KOPT-K1 (cell line): ENCODE data around the gene BMPR1A.
"Not testable (repeated sequence)": the region's sequence is repeated elsewhere in the genome, so short reads cannot be mapped to it uniquely, and the experiment has no call there.

Experiments used
- H3K27ac ChIP-seq: fragments of 200-600 bp; sonication (generic); 2 replicates; pipeline ENCODE4 v1.5.1; 2016; ENCODE audit warnings: antibody characterized with exemption, mild to moderate bottlenecking, low read depth, low read length; ENCODE audit not compliant: poor library complexity, severe bottlenecking
- H3K36me3 ChIP-seq: fragments of 200-600 bp; sonication (generic); 2 replicates; pipeline ENCODE4 v1.5.1; 2017; ENCODE audit warnings: antibody characterized with exemption, mild to moderate bottlenecking, low read length, moderate library complexity; ENCODE audit not compliant: insufficient read depth
- H3K9me3 ChIP-seq: fragments of 200-600 bp; sonication (generic); 2 replicates; pipeline ENCODE4 v1.5.1; 2017; ENCODE audit warnings: antibody characterized with exemption, low read length, mild to moderate bottlenecking; ENCODE audit not compliant: insufficient read depth, poor library complexity, severe bottlenecking

Gene BMPR1A

GRCh38 chr10:86723009-86723408 lies 33.4 kb upstream of the BMPR1A start:
- H3K27ac ChIP-seq: no peak overlapping the region
- H3K36me3 ChIP-seq: no peaks in the 10 kb centered on the region
- no peaks in the 10 kb centered on the region for H3K9me3 ChIP-seq

- no peaks in the 10 kb centered on the region for H3K36me3 ChIP-seq
- H3K27ac ChIP-seq: no peak overlapping the region
- H3K9me3 ChIP-seq: no peaks in the 10 kb centered on the region
Observed at GRCh38 chr10:86724445-86724844, 32.0 kb upstream of the BMPR1A start.

DNA sequence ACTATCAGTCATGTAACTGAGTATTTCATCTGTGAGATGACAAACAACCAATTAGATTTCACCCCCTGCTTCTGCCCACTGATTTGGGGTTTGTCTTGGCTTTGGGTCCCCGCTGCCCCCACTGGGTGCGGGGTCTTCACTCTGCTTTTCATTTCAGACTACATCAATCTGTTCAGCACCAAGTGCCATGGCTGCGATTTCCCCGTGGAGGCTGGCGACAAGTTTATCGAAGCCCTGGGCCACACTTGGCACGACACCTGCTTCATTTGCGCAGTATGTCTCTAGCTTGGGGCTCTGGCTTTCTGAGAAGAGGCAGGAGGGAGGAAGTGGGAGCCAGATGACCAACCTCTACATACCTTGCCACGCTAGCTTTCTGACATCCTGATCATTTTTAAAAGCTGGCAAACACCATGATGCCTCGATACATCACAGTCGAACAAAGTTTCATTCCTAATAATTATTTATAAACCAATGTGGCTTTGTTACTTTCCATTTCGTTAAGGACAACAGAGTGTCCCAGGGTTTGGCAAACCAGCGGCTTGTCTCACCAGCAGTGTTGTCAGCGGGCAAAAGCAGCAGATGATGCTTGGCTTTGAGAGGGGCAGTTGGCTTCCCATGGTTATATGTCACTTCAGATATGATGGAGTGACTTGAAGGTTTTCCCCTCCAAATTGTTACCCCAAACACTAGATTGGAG lies 30.3 kb upstream of the BMPR1A start:
- no peak overlapping the region for H3K27ac ChIP-seq
- no peaks in the 10 kb centered on the region for H3K9me3 ChIP-seq
- no peaks in the 10 kb centered on the region for H3K36me3 ChIP-seq

GRCh38 chr10:86726677-86726999 lies 29.8 kb upstream of the BMPR1A start:
- Histone ChIP-seq H3K36me3 (no peaks in the 10 kb centered on the region), H3K27ac (no peak overlapping the region)

DNA sequence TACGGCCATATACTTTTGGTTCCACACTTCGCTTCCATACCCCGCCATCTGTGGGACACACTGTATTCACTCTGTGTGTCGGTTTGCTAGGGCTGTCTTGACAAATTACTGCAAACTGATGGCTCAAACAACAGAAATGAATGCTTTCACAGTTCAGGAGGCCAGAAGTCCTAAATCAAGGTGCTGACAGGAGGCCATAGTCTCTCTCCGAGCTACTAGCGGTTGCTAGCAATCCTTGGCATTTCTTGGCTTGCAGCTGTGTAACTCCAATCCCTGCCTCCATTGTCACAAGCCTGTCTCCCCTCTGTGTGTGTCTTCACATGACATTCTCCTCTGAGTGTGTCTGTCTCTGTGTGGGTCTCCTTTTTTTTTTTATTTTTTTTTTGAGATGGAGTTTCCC lies 28.9 kb upstream of the BMPR1A start:
- Histone ChIP-seq H3K9me3 (no peaks in the 10 kb centered on the region), H3K27ac (no peak overlapping the region), H3K36me3 (no peaks in the 10 kb centered on the region)

More at GRCh38 chr10:86726677-86726999, 29.8 kb upstream of the BMPR1A start:
- no peaks in the 10 kb centered on the region for H3K9me3 ChIP-seq

DNA sequence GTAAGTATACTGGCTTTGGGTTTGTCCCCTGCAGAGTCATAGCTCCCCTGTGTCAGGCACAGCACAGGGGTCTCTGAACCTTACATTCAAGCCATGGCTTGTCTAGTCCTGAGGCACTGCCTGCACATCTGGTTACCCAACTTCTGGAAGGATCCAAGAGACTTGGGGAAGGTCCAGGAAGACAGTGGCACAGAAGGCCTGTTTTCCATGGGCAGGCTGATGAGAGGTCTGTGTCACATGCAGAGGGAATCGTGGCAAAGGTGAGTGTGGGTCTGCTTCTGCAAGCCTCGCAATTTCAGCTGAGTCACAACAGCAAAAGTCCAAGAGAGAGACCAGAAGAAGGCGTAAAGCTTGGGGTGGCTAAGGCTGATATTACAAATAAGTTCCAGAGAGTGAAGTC lies 28.4 kb upstream of the BMPR1A start:
- H3K36me3 ChIP-seq: no peaks in the 10 kb centered on the region
- H3K27ac ChIP-seq: no peak overlapping the region
- no peaks in the 10 kb centered on the region for H3K9me3 ChIP-seq

- no peaks in the 10 kb centered on the region for H3K36me3 ChIP-seq
- H3K9me3 ChIP-seq: no peaks in the 10 kb centered on the region
- H3K27ac ChIP-seq: no peak overlapping the region
Observed at GRCh38 chr10:86729677-86730076, 26.7 kb upstream of the BMPR1A start.

GRCh38 chr10:86730227-86730626 lies 26.2 kb upstream of the BMPR1A start:
- Histone ChIP-seq H3K9me3 (no peaks in the 10 kb centered on the region), H3K36me3 (no peaks in the 10 kb centered on the region), H3K27ac (no peak overlapping the region)

- Histone ChIP-seq H3K27ac (no peak overlapping the region), H3K36me3 (no peaks in the 10 kb centered on the region)
Observed at GRCh38 chr10:86732771-86733170, 23.6 kb upstream of the BMPR1A start.

GRCh38 chr10:86733260-86733671 lies 23.2 kb upstream of the BMPR1A start:
- Histone ChIP-seq H3K36me3 (no peaks in the 10 kb centered on the region), H3K27ac (no peak overlapping the region), H3K9me3 (no peaks in the 10 kb centered on the region)

More at GRCh38 chr10:86732771-86733170, 23.6 kb upstream of the BMPR1A start:
- H3K9me3 ChIP-seq: no peaks in the 10 kb centered on the region

- H3K36me3 ChIP-seq: no peaks in the 10 kb centered on the region
- no peak overlapping the region for H3K27ac ChIP-seq
- no peaks in the 10 kb centered on the region for H3K9me3 ChIP-seq
Observed at GRCh38 chr10:86734207-86734988, 22.0 kb upstream of the BMPR1A start.

- not testable (repeated sequence) for H3K9me3 ChIP-seq, H3K36me3 ChIP-seq, H3K27ac ChIP-seq
Observed at GRCh38 chr10:86735278-86735677, 21.1 kb upstream of the BMPR1A start.

DNA sequence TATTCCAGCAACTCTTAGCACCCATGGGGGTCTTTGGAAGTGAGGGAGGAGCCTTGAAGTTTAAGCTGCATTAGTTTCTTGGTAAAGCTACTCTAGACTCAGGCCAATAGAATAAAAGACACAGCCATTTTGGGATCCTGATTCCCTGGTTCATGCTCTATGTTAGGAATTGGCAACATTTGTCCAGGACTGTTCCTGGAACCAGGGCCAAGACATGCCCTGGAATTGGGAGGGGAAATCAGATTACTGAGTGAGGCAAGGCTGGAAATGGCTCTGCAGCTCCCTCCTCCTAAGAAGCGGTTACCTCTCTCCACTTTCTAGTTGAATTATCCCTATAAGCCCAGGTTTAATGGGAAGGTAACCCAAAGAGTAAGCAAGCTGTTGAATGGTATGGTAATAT lies 14.2 kb upstream of the BMPR1A start:
- Histone ChIP-seq H3K9me3 (no peaks in the 10 kb centered on the region), H3K36me3 (no peaks in the 10 kb centered on the region), H3K27ac (no peak overlapping the region)

DNA sequence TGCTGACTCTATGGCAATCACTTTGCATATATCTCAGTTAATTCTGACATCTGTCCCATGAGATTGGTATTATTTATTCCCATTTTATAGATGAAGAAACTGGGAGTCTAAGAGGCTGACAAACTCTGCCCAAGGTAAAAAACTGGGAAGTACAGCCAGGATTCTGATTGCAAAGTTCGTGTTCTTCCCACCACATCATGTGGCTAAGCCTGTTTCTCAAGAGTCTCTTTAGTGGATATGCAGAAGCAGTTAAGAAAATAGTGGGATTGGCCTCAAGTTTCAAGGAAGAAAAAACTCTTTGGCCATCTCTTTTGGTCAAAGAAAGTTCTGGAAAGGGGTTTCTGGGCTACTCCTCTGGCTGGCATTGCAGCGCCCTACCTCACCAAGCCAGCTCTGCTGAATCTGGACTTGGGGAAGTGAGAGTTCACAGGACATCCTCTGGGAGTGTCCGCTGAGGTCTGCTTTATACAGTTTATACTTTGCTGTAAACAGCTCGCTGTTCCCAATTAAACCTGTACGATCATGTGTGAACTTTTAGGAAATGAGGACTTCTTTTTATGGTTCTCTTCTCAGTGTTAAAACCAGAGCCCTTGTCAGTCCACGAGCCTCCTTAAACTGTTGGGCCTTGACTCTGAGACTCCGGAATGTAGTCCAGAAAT lies 12.2 kb upstream of the BMPR1A start:
- Histone ChIP-seq H3K36me3 (no peaks in the 10 kb centered on the region), H3K27ac (no peak overlapping the region), H3K9me3 (no peaks in the 10 kb centered on the region)

- Histone ChIP-seq H3K36me3 (no peaks in the 10 kb centered on the region), H3K9me3 (no peaks in the 10 kb centered on the region), H3K27ac (no peak overlapping the region)
Observed at GRCh38 chr10:86747796-86748581, 8.4 kb upstream of the BMPR1A start.
